Kidney epithelial cell (primary cell): ENCODE measurements around the gene STIM1. TPM values are rescaled to one million over a fixed set of nuclear protein-coding genes. Genes with fewer than 3 reads are reported as not detected.
"Not testable (repeated sequence)": the region's sequence is repeated elsewhere in the genome, so short reads cannot be mapped to it uniquely, and the experiment has no call there.

Source experiments
- DNase-seq: peaks from one replicate; pipeline ENCODE4 v3.0.0-alpha.2; 2010; ENCODE audit warnings: low read depth
- H3K27me3 ChIP-seq: 2 replicates; pipeline ENCODE4 v1.6.0; 2011; ENCODE audit warnings: low read length; ENCODE audit not compliant: control insufficient read depth, insufficient read depth
- H3K36me3 ChIP-seq: 2 replicates; pipeline ENCODE4 v1.5.1; 2011; ENCODE audit warnings: low read length; ENCODE audit not compliant: control insufficient read depth, insufficient read depth
- H3K4me3 ChIP-seq: 2 replicates; pipeline ENCODE4 v1.5.1; 2011; ENCODE audit warnings: low read depth, mild to moderate bottlenecking, control low read depth, low read length
- CTCF ChIP-seq: IDR thresholded peaks from 2 replicates; pipeline ENCODE4 v1.5.1; 2011; ENCODE audit warnings: mild to moderate bottlenecking, moderate library complexity, low read length, control low read depth, inconsistent platforms; ENCODE audit not compliant: insufficient read depth, poor library complexity, severe bottlenecking
- total RNA-seq: library from RNA; depleted of rRNA; stranded (reverse); fragments of >200 nt; gene quantifications from 2 replicates; pipeline ENCODE4 v1.2.3, GENCODE V29; 2015

Gene STIM1
- total RNA-seq, 1 donor from 2014 or later = 25.4 TPM

GRCh38 chr11:4118107-4118506 is 262.6 kb downstream of the STIM1 start:
- no peak for TF ChIP-seq CTCF
- Histone ChIP-seq H3K27me3 (no peaks in the 10 kb centered on the region), H3K36me3 (no peaks in the 10 kb centered on the region), H3K4me3 (no peak overlapping the region)
- no peak for DNase-seq

GRCh38 chr11:4123218-4123617 is 267.8 kb downstream of the STIM1 start:
- DNase-seq = no peak
- no peak for TF ChIP-seq CTCF
- Histone ChIP-seq H3K36me3 (no peaks in the 10 kb centered on the region), H3K27me3 (no peaks in the 10 kb centered on the region), H3K4me3 (no peak overlapping the region)

- Histone ChIP-seq H3K27me3 (no peaks in the 10 kb centered on the region), H3K4me3 (no peak overlapping the region), H3K36me3 (no peaks in the 10 kb centered on the region)
- DNase-seq = no peak
- TF ChIP-seq CTCF = no peak
Measured at GRCh38 chr11:4125141-4125540, 269.7 kb downstream of the STIM1 start.

GRCh38 chr11:4127357-4127756 is 271.9 kb downstream of the STIM1 start:
- H3K27me3 ChIP-seq = no peaks in the 10 kb centered on the region
- no peak for TF ChIP-seq CTCF
- no peak for DNase-seq
- no peaks in the 10 kb centered on the region for H3K36me3 ChIP-seq
- no peak overlapping the region for H3K4me3 ChIP-seq

GRCh38 chr11:4130219-4130618 is 274.8 kb downstream of the STIM1 start:
- H3K27me3 ChIP-seq, H3K36me3 ChIP-seq, DNase-seq, H3K4me3 ChIP-seq: not testable (repeated sequence)

- peak; percentile 49 for DNase-seq
- no peak for TF ChIP-seq CTCF
- Histone ChIP-seq H3K27me3 (no peaks in the 10 kb centered on the region), H3K36me3 (peaks cover 1% of the 10 kb centered on the region), H3K4me3 (no peak overlapping the region)
Measured at GRCh38 chr11:4134806-4135205, 279.3 kb downstream of the STIM1 start.
